HG03460 (cell line): ENCODE measurements around the gene MLXIP.
"Not testable (repeated sequence)": the region's sequence is repeated elsewhere in the genome, so short reads cannot be mapped to it uniquely, and the experiment has no call there.

Experiments used
- ATAC-seq: cut with Tn5 transposase; IDR thresholded peaks from one replicate; pipeline ENCODE4 v1.9.1; 2021; ENCODE audit not compliant: unreplicated experiment

MLXIP gene

GRCh38 chr12:122054842-122055520 is 23.6 kb upstream of the MLXIP start:
- no peak for ATAC-seq

GRCh38 chr12:122056406-122056805 is 22.1 kb upstream of the MLXIP start:
- not testable (repeated sequence) for ATAC-seq

- ATAC-seq: no peak
Measured at GRCh38 chr12:122057007-122057735, 21.4 kb upstream of the MLXIP start.

- no peak for ATAC-seq
Measured at GRCh38 chr12:122057769-122058168, 20.8 kb upstream of the MLXIP start.

GRCh38 chr12:122058549-122059149 is 19.9 kb upstream of the MLXIP start:
- ATAC-seq: no peak

- ATAC-seq: no peak
Measured at GRCh38 chr12:122059203-122059960, 19.2 kb upstream of the MLXIP start.

- ATAC-seq: no peak
Measured at GRCh38 chr12:122060081-122060501, 18.5 kb upstream of the MLXIP start.

- ATAC-seq: no peak
Measured at GRCh38 chr12:122061253-122061652, 17.3 kb upstream of the MLXIP start.

- no peak for ATAC-seq
Measured at GRCh38 chr12:122062832-122063693, 15.5 kb upstream of the MLXIP start.

GRCh38 chr12:122063694-122064024 is 14.9 kb upstream of the MLXIP start:
- no peak for ATAC-seq

GRCh38 chr12:122064025-122064777 is 14.4 kb upstream of the MLXIP start:
- ATAC-seq: no peak

- no peak for ATAC-seq
Measured at GRCh38 chr12:122064780-122065588, 13.6 kb upstream of the MLXIP start.

- peak; percentile 12 for ATAC-seq
Measured at GRCh38 chr12:122067548-122067947, 11.0 kb upstream of the MLXIP start.

GRCh38 chr12:122067966-122068365 is 10.6 kb upstream of the MLXIP start:
- peak; percentile 93 for ATAC-seq

GRCh38 chr12:122072031-122072970 is 6.3 kb upstream of the MLXIP start:
- no peak for ATAC-seq

- no peak for ATAC-seq
Measured at GRCh38 chr12:122073815-122074214, 4.7 kb upstream of the MLXIP start.

GRCh38 chr12:122076743-122077495 is 1.6 kb upstream of the MLXIP start:
- ATAC-seq: no peak
